Type B pancreatic cell (in vitro differentiated cells): ENCODE results near the gene ZWILCH. TPM values are rescaled to one million over a fixed set of nuclear protein-coding genes. Genes with fewer than 3 reads are reported as not detected.

Experiments
- DNase-seq: peaks from one replicate; pipeline ENCODE4 v3.0.0; 2021; ENCODE audit warnings: mixed read lengths; ENCODE audit not compliant: unreplicated experiment; ENCODE audit errors: extremely low spot score
- H3K27ac Mint-ChIP-seq: 2 replicates; pipeline ENCODE4 v1.8.0; 2021; ENCODE audit warnings: mild to moderate bottlenecking, mixed read lengths
- H3K27me3 Mint-ChIP-seq: 2 replicates; pipeline ENCODE4 v1.8.0; 2021; ENCODE audit warnings: mixed read lengths
- H3K36me3 Mint-ChIP-seq: 2 replicates; pipeline ENCODE4 v1.8.0; 2021; ENCODE audit warnings: mixed read lengths
- H3K4me1 Mint-ChIP-seq: one replicate; pipeline ENCODE4 v1.8.0; 2021; ENCODE audit warnings: mixed read lengths; ENCODE audit not compliant: unreplicated experiment
- H3K4me3 Mint-ChIP-seq: 2 replicates; pipeline ENCODE4 v1.8.0; 2021; ENCODE audit warnings: mild to moderate bottlenecking, mixed read lengths
- H3K9me3 Mint-ChIP-seq: 2 replicates; pipeline ENCODE4 v1.8.0; 2021; ENCODE audit warnings: mixed read lengths
- CTCF ChIP-seq: fragments of 200-600 bp; sonication (generic); conservative IDR thresholded peaks from 2 replicates; pipeline ENCODE4 v1.5.0; 2021; ENCODE audit warnings: antibody characterized with exemption, mild to moderate bottlenecking
- total RNA-seq: library from RNA; stranded (reverse); gene quantifications from 2 replicates; pipeline ENCODE4 v1.2.1, GENCODE V29; 2021; ENCODE audit warnings: low replicate concordance

The ZWILCH gene
- total RNA-seq, 1 donor from 2014 or later: 23.2 TPM

- Mint-ChIP-seq H3K27ac (no peak overlapping the region), H3K4me3 (no peak overlapping the region), H3K9me3 (no peaks in the 10 kb centered on the region), H3K27me3 (no peaks in the 10 kb centered on the region), H3K4me1 (no peaks in the 10 kb centered on the region), H3K36me3 (peaks cover 17% of the 10 kb centered on the region)
- DNase-seq: no peak
- no peak for TF ChIP-seq CTCF
Measured at GRCh38 chr15:66483131-66483566, 22.0 kb upstream of the ZWILCH start.

GRCh38 chr15:66484539-66485112, 20.5 kb upstream of the ZWILCH start:
- H3K36me3 Mint-ChIP-seq: peaks cover 17% of the 10 kb centered on the region

DNA sequence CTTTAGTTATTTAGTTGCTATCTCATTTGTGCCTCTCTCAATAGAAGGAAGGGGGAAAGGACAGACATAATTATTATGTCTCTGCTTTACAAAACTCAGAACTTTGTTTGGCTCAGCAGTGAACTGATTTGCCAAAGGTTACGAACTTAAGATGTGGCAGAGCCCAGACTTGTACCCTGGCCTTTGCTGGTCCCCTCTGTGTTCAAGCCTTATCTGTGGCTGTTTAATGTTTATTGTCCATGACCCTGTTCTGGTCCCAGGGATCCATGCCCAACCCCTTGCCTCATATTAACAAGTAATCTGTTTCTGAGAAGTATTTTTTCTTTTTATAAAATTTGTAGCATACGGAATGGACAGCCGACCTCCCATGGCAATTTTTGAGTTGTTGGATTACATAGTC, 18.2 kb upstream of the ZWILCH start:
- H3K27me3 Mint-ChIP-seq: no peaks in the 10 kb centered on the region
- H3K27ac Mint-ChIP-seq: no peak overlapping the region
- H3K4me1 Mint-ChIP-seq: no peaks in the 10 kb centered on the region
- no peaks in the 10 kb centered on the region for H3K9me3 Mint-ChIP-seq
- no peak for TF ChIP-seq CTCF
- H3K36me3 Mint-ChIP-seq: peaks cover 15% of the 10 kb centered on the region
- DNase-seq: no peak
- H3K4me3 Mint-ChIP-seq: no peak overlapping the region

More at GRCh38 chr15:66484539-66485112, 20.5 kb upstream of the ZWILCH start:
- Mint-ChIP-seq H3K27ac (no peak overlapping the region), H3K4me1 (no peaks in the 10 kb centered on the region), H3K27me3 (no peaks in the 10 kb centered on the region), H3K4me3 (no peak overlapping the region), H3K9me3 (no peaks in the 10 kb centered on the region)
- DNase-seq: no peak
- TF ChIP-seq CTCF: no peak

- no peaks in the 10 kb centered on the region for H3K9me3 Mint-ChIP-seq
- peaks cover 6% of the 10 kb centered on the region for H3K36me3 Mint-ChIP-seq
- no peak overlapping the region for H3K27ac Mint-ChIP-seq
- H3K27me3 Mint-ChIP-seq: no peaks in the 10 kb centered on the region
- no peak for DNase-seq
- TF ChIP-seq CTCF: no peak
- H3K4me3 Mint-ChIP-seq: no peak overlapping the region
- H3K4me1 Mint-ChIP-seq: no peaks in the 10 kb centered on the region
Measured at GRCh38 chr15:66488525-66488924, 16.6 kb upstream of the ZWILCH start.

- Mint-ChIP-seq H3K4me1 (no peaks in the 10 kb centered on the region), H3K9me3 (no peaks in the 10 kb centered on the region), H3K4me3 (no peak overlapping the region), H3K36me3 (peaks cover 10% of the 10 kb centered on the region), H3K27ac (no peak overlapping the region), H3K27me3 (no peaks in the 10 kb centered on the region)
- TF ChIP-seq CTCF: no peak
- DNase-seq: no peak
Measured at GRCh38 chr15:66489179-66489791, 15.8 kb upstream of the ZWILCH start.
